Kidney (tissue), 14 donors: Measurements from ENCODE around the gene SLC5A10. TPM values are rescaled to one million over a fixed set of nuclear protein-coding genes. Genes with fewer than 3 reads are reported as not detected.

Experiments used
- DNase-seq, 5 donors: peaks; one replicate each; pipeline ENCODE4 v3.0.0-alpha.2; 2013 to 2020
- FAIRE-seq: peaks from 2 replicates; lab custom pipeline; 2012; peaks lifted over from hg19 to GRCh38; lab: Jason Lieb, UNC
- H3K27ac ChIP-seq, 2 donors: one replicate each; pipeline ENCODE4 v1.7.0; 2013; ENCODE audit warnings: low read depth in 2 of 2, low read length in 2 of 2, inconsistent platforms in 1 of 2
- H3K27me3 ChIP-seq: one replicate; pipeline ENCODE4 v1.7.1; 2013; ENCODE audit warnings: low read length, inconsistent platforms; ENCODE audit not compliant: control insufficient read depth, insufficient read depth
- H3K36me3 ChIP-seq, 3 donors: one replicate each; pipeline versions ENCODE4 v1.7.0 to v1.7.1; 2013; ENCODE audit warnings: low read length in 3 of 3, control low read depth in 1 of 3, inconsistent platforms in 1 of 3; ENCODE audit not compliant: insufficient read depth in 3 of 3, control insufficient read depth in 2 of 3
- H3K4me1 ChIP-seq, 3 donors: one replicate each; pipeline versions ENCODE4 v1.7.0 to v1.7.1; 2013; ENCODE audit warnings: low read length in 3 of 3, inconsistent platforms in 1 of 3, low read depth in 1 of 3; ENCODE audit not compliant: control insufficient read depth in 2 of 3, insufficient read depth in 2 of 3
- H3K4me3 ChIP-seq, 3 donors: one replicate each; pipeline versions ENCODE4 v1.7.0 to v1.8.1; 2013; ENCODE audit warnings: low read length in 3 of 3, control low read depth in 1 of 3, inconsistent platforms in 1 of 3
- H3K9ac ChIP-seq, 3 donors: one replicate each; pipeline versions ENCODE4 v1.7.0 to v1.7.1; 2013; ENCODE audit warnings: low read length in 3 of 3, control low read depth in 1 of 3, inconsistent platforms in 1 of 3
- H3K9me3 ChIP-seq, 3 donors: one replicate each; pipeline versions ENCODE4 v1.7.0 to v1.7.1; 2013; ENCODE audit warnings: low read length in 3 of 3, control low read depth in 1 of 3, inconsistent platforms in 1 of 3; ENCODE audit not compliant: control insufficient read depth in 2 of 3, insufficient read depth in 1 of 3
- intact Hi-C: fragments of 100-400 bp; cut with DNase I; formaldehyde crosslinking; loops from one replicate; pipeline ENCODE4 v1.11.1; 2022
- polyA plus RNA-seq: library from polyadenylated mRNA; stranded (reverse); fragments of 350-450 nt; fragmentation: Illumina TruSeq; extraction: RNeasy Lipid Tissue Mini Kit (QIAGEN cat#74804); gene quantifications from one replicate; pipeline ENCODE4 v1.2.3, GENCODE V29; 2014; ENCODE audit warnings: low read depth, low replicate concordance; ENCODE audit not compliant: insufficient read depth
- total RNA-seq: library from RNA; stranded (reverse); fragmentation: NEBNext Ultra II Directional; extraction: Animal tissue kit (Norgen Biotek cat#: 25700); gene quantifications from one replicate; pipeline ENCODE4 v1.2.1, GENCODE V29; 2021
- TF ChIP-seq, protein P1 (sequence below): IDR thresholded peaks from 3 replicates; pipeline ENCODE4 v1.5.1; 2012; ENCODE audit warnings: mild to moderate bottlenecking, moderate library complexity, borderline replicate concordance; ENCODE audit not compliant: insufficient read depth; ENCODE audit errors: extremely low read depth
- donor health status: control.
- donor health status: control.
- donor health status: control.
- donor health status: control.
- donor health status: control.
- donor health status: DM: yes; HTN: yes; CAD: no.
- donor health status: Normal renal cell carcinoma (clear cell type).

SLC5A10 gene
- total and polyA plus RNA-seq, 2 donors from 2014 or later, result 9.7 to 16.5 TPM

GRCh38 chr17:18968945-18969887 lies 17.3 kb downstream of the SLC5A10 start:
- H3K4me3 ChIP-seq, result no peak overlapping the region
- H3K9ac ChIP-seq, result no peak overlapping the region
- FAIRE-seq (no peak), DNase-seq (no peak)
- H3K27me3 ChIP-seq, result no peaks in the 10 kb centered on the region
- TF ChIP-seq, protein P1, sequence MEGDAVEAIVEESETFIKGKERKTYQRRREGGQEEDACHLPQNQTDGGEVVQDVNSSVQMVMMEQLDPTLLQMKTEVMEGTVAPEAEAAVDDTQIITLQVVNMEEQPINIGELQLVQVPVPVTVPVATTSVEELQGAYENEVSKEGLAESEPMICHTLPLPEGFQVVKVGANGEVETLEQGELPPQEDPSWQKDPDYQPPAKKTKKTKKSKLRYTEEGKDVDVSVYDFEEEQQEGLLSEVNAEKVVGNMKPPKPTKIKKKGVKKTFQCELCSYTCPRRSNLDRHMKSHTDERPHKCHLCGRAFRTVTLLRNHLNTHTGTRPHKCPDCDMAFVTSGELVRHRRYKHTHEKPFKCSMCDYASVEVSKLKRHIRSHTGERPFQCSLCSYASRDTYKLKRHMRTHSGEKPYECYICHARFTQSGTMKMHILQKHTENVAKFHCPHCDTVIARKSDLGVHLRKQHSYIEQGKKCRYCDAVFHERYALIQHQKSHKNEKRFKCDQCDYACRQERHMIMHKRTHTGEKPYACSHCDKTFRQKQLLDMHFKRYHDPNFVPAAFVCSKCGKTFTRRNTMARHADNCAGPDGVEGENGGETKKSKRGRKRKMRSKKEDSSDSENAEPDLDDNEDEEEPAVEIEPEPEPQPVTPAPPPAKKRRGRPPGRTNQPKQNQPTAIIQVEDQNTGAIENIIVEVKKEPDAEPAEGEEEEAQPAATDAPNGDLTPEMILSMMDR, result no peak
- H3K27ac ChIP-seq, result no peak overlapping the region
- H3K4me1 ChIP-seq, result peaks cover 0 to 3% (median 0%) of the 10 kb centered on the region in 3 donors
- peaks cover 0 to 4% (median 0%) of the 10 kb centered on the region in 3 donors for H3K36me3 ChIP-seq
- intact Hi-C loops, result no loop called here
- H3K9me3 ChIP-seq, result no peaks in the 10 kb centered on the region

DNA sequence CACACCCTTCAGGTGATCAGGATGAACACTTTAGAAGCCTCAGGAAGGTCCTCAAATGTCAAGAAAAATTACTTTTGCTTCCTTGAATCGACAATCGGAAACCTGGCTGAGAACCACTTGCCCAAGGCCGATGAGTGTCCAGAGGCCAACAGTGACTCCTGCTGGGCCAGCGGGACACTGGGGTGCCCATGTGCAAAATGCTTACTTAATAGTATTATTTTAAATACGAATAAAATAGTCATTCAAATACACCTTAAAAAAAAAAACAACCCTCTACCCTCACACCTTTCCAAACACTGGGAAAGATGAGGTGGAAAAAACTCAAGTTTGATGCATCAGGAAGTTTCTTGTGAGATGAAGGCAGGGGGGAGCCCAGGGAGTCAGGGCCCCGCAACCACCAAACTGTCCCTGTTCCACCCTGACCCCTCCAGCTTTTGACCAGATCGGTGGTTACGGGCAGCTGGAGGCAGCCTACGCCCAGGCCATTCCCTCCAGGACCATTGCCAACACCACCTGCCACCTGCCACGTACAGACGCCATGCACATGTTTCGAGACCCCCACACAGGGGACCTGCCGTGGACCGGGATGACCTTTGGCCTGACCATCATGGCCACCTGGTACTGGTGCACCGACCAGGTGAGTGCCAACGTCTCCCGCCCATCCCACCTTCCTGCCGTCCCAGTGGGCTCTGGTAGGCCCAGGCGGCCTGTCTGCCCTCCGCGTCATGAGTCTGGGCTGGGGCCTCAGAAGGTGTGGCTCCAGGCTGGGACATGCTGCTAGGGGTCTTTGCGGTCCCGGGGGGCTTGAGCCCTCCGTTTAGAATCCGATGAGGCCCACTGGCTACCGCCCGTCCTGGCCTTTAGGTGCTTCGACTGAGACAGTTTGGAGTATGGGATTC lies 18.9 kb downstream of the SLC5A10 start:
- no peak overlapping the region for H3K9ac ChIP-seq
- no peaks in the 10 kb centered on the region for H3K27me3 ChIP-seq
- no peak overlapping the region for H3K4me3 ChIP-seq
- no peaks in the 10 kb centered on the region for H3K9me3 ChIP-seq
- peaks cover 0 to 3% (median 0%) of the 10 kb centered on the region in 3 donors for H3K4me1 ChIP-seq
- H3K27ac ChIP-seq, result no peak overlapping the region
- peaks cover 0 to 4% (median 2%) of the 10 kb centered on the region in 3 donors for H3K36me3 ChIP-seq
- intact Hi-C loops, result no loop called here
- FAIRE-seq (no peak), DNase-seq (no peak)
- TF ChIP-seq, protein P1, result no peak

DNA sequence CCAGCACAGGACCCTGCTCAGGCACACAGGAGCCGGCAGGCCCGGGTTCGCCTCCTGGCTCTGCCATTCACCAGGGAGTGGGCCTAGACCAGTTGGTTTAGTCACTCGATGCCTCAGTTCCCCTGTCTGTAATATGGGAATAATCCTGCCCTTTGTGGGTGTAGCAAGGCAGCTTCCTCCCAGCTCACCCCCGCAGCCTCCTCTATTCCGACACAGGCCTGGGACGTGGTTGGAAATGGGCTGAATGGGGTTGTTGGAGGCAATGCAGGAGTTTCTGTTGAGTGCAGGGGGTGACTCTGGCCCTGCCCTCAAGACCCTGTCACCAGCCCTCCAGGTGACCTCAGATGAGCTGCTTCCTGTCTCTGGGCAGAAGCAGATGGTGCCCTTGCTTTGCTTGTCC lies 19.8 kb downstream of the SLC5A10 start:
- no peak overlapping the region for H3K4me3 ChIP-seq
- H3K9me3 ChIP-seq, result no peaks in the 10 kb centered on the region
- H3K36me3 ChIP-seq, result peaks cover 0 to 4% (median 2%) of the 10 kb centered on the region in 3 donors
- FAIRE-seq, result no peak
- no peaks in the 10 kb centered on the region for H3K27me3 ChIP-seq
- peaks cover 0 to 3% (median 0%) of the 10 kb centered on the region in 3 donors for H3K4me1 ChIP-seq
- no peak for DNase-seq
- no peak overlapping the region for H3K9ac ChIP-seq
- intact Hi-C loops, result no loop called here
- TF ChIP-seq, protein P1, result no peak
- no peak overlapping the region for H3K27ac ChIP-seq
